A549 treated with ZK216348 at 1 μM for 4 hours (cell line): ENCODE measurements around the gene ISLR2. TPM values are rescaled to one million over a fixed set of nuclear protein-coding genes. Genes with fewer than 3 reads are reported as not detected.

ENCODE experiments used
- total RNA-seq: library from RNA; stranded (reverse); fragments of 200-300 nt; extraction: Qiagen RNA extraction; gene quantifications from 5 replicates; pipeline ENCODE4 v1.2.3, GENCODE V29; 2022; ENCODE audit warnings: low read depth

The ISLR2 gene
- 0.07 to 0.26 TPM (median 0.21 TPM) in 5 replicates for total RNA-seq

DNA sequence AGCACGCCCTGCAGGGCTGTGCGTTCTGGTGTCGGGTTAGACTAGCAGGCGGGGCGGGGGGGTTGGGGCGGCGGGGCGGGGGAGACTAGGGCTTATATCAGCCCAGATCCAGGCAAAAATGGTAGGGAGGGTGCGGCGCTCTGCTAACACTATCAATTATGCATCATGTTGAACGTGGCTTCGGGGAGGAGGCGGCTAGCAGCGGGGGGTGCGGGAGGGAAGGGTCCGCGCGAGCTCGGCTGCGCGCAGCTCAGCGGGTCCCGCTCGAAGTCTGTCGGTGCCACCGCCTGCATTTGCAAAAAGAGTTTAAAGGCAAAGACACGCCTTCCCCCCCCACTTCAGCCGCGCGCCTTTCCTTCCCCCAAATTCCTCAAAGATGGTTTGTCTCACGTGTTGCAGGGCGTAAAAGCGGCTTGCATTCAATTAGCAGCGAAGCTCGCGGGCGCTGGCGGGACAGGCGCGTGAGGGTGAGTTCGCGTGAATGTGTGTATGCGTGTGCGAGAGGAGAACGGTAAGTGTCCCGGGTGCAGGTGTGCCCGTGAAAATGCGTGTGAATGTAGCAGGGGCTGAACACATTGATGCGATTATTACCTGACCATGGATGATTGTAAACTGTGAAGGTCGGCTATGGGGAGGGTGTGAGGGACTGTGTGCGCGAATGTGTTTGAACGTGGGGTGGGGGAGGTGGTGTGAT, at the start of gene ISLR2:
TSS of gene ISLR2 (plus strand) at position 432 of the 694 bp plus-strand sequence. CDS start 2,169 bp downstream, outside the sequence.

DNA sequence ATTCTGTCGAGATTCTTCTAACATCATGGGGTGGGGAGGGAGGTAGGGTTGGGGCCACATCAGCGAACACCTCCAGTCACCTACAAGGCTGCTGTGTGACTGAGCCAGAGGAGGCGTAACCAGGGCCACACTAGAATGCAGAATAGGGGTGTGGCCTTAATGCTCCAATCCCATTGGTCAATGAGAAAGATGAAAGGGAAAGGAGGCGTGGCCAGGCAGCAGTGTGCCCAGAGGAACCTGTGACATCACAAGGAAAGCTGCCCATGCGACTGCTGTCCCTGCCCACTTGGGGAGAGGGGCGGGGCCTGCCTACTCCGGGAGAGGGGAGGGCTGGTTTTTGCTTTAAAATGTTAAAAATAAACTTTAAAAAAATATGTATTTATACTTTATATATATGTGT, 47.9 kb upstream of the ISLR2 start, which contains the start of gene GOLGA6A:
TSS of gene GOLGA6A (minus strand) at position 101 of the 400 bp plus-strand sequence. CDS start at position 60, 41 bp downstream.

DNA sequence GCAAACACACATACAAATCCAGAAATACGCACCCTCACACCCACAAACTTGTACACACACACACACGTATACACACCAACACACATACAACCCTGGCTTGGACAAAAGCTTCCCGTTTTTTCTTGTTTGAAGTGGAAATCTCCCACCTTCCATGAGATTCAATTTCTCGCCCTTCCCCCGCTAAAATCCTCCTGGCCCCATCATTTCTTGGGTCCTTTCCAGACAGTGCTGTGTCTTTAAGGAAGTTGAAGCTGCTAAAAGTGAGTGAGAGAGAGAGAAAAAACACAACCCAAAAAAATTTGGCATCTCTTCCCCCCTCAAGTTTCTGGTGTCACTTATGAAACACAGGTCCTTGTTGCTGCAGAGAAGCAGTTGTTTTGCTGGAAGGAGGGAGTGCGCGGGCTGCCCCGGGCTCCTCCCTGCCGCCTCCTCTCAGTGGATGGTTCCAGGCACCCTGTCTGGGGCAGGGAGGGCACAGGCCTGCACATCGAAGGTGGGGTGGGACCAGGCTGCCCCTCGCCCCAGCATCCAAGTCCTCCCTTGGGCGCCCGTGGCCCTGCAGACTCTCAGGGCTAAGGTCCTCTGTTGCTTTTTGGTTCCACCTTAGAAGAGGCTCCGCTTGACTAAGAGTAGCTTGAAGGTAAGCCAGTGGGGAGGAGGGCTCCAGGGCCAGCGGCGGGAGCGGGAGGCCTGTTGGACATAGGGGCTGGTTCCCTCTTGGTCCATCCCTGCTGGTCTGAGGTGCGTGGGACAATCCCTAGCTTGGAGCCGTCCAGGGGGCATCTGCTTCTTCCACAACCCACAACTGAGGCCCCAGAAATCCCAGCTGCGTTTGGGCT, 43.2 kb downstream of the ISLR2 start, which contains the start of gene ISLR:
TSS of gene ISLR (plus strand) at position 331 of the 839 bp plus-strand sequence. CDS start 1,149 bp downstream, outside the sequence.

Other genes with a start within 250 kb of the ISLR2 start
- gene LOXL1, start 204.1 kb upstream of the ISLR2 start, total RNA-seq: 0.34 to 1.7 TPM (median 0.55 TPM) in 5 replicates
- gene STOML1, start 138.3 kb upstream of the ISLR2 start, total RNA-seq: 7.5 to 13.3 TPM (median 11.3 TPM) in 5 replicates
- 10.4 to 16.4 TPM (median 14.7 TPM) in 5 replicates for gene PML, start 135.9 kb upstream of the ISLR2 start, total RNA-seq
- gene GOLGA6A, start 48.0 kb upstream of the ISLR2 start, total RNA-seq: 0.06 TPM in 1 of 5 replicates, not detected in the others
- gene ISLR, start 43.1 kb downstream of the ISLR2 start, total RNA-seq: 0.24 to 0.41 TPM (median 0.33 TPM) in 4 of 5 replicates, not detected in the other
- gene STRA6, start 72.2 kb downstream of the ISLR2 start, total RNA-seq: 39.9 to 95.5 TPM (median 71.4 TPM) in 5 replicates
- gene CCDC33, start 105.7 kb downstream of the ISLR2 start, total RNA-seq: 5.7 to 8.6 TPM (median 7.2 TPM) in 5 replicates
- gene CYP11A1, start 237.1 kb downstream of the ISLR2 start, total RNA-seq: not detected in 5 replicates